GM19372 (cell line): ENCODE results near the gene GZMH.
"Not testable (repeated sequence)": the region's sequence is repeated elsewhere in the genome, so short reads cannot be mapped to it uniquely, and the experiment has no call there.

Source experiments
- ATAC-seq: cut with Tn5 transposase; IDR thresholded peaks from one replicate; pipeline ENCODE4 v1.9.1; 2021; ENCODE audit warnings: mild to moderate bottlenecking, low read depth, moderate library complexity; ENCODE audit not compliant: unreplicated experiment

The GZMH gene, protein sequence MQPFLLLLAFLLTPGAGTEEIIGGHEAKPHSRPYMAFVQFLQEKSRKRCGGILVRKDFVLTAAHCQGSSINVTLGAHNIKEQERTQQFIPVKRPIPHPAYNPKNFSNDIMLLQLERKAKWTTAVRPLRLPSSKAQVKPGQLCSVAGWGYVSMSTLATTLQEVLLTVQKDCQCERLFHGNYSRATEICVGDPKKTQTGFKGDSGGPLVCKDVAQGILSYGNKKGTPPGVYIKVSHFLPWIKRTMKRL

DNA sequence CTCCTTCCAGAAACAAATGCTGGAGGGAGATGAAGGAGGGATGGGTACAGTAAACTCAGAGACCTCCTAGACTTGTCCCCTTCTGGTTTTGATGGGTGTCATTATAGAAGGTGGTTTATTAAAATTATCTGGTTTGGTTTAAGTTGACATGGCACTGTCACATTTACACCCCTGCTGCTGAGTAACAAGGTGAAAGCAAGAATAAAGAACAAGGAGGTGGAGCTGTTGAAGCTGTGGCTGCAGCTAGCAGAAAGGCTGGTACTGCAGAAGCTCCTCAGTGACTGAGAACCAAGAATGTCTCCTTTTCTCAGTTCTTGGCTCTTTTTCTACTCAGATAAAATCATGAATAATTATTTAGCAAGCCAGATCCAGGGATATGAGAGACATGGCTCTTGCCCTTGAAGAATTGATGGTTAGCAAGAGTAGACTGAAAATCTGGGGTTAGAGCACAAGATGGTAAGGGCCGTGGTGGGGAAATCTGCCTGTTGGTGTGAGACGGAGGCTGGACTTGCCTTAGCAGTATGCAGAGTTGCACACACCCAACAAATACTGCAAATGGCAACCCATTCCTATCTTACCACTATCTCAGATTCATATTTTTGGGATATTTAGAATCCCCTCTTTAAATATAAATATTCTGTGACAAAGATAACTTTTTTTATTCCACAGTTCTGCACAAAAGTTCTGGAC lies at the start of gene GZMH:
Gene GZMH, minus strand, starts transcription at position 31 of the 690 bp plus-strand sequence. CDS start 72 bp downstream, outside the sequence.
- ATAC-seq, result no peak

DNA sequence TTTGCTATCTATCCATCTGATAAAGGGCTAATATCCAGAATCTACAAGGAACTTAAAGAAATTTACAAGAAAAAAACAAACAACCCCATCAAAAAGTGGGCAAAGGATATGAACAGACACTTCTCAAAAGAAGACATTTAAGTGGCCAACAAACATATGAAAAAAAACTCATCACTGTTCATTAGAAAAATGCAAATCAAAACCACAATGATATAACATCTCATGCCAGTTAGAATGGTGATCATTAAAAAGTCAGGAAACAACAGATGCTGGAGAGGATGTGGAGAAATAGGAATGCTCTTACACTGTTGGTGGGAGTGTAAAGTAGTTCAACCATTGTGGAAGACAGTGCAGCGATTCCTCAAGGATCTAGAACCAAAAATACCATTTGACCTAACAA lies 38.9 kb upstream of the GZMH start:
- not testable (repeated sequence) for ATAC-seq

DNA sequence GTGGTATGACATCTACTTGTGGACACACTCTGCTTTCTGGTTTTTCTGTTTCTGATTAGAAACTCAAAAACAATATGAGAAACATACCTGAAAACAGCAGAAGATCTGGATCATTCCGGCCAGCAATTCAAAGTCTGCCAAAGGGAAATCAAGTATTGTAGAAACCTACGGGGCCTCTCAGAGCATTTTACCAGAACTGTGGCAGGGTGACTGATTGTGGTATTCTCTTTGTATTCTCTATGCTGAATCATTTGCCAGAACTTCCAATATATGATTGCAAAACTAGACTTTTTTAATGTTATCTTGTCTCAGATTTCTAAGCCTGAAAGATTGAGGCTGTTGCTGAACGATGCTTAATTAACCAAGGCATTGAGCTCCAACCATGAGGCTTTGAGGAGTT lies 30.4 kb upstream of the GZMH start:
- no peak for ATAC-seq

DNA sequence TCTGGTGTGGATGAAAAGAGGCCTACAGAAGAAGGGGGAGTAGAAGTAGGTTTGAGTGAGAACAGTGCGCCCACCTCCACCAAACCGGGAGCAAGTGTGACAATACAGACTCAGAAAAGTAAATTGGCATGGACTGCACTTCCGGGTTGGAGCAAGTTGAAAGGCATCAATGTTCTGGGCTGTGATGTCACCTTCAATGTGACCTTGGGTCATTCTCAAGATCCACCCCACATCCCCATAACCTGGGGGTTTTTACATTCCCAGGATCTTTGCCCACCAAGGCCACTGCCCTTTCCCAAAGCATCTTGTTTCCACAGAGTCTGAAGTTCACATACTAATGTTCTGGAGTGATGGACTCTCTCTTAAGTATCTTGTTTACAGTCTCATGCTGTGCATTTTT lies 29.8 kb upstream of the GZMH start:
- ATAC-seq, result no peak

DNA sequence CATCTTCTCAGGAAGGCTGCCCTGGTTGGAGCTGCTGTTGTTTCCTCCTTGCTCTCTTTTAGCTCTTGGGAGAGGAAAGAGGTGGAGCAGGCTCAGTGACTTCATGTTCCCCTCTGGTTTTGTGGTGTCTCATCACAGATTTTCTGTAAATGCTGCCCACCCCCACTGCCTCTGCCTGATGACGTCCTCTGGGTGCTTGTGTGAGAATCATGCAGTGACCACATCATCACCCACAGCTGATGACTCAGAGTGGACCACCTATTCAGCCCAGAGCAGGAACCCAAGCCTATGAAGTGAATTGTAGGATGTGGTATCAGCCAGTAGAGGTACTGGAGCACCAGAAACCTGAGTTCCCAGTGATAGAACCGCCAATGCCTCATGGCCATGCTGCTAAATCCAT lies 24.7 kb upstream of the GZMH start, which contains the start of gene GZMB:
Gene GZMB, minus strand, starts transcription at position 33 of the 400 bp plus-strand sequence. Its CDS starts 30 bp downstream, at position 3.
- no peak for ATAC-seq

DNA sequence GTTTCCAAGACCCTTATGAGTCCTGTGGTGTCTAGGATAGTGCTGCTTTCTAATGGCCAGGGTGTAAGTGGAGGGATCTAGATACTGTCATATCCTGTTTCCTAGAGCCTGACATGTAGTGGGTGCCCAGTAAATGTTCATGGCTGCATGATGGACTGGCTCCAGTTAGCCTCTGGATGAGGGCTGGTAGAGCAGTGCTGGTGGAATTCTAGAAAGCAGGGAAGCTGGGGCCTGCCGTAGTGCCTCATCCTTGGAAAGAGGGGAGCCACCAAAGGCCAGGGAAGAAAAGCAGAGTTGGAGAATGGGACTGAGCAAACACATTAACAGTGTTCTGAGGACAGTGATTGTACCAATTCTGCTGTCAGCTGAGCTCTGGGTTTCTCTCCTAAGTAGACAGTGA lies 23.9 kb upstream of the GZMH start:
- ATAC-seq, result no peak

DNA sequence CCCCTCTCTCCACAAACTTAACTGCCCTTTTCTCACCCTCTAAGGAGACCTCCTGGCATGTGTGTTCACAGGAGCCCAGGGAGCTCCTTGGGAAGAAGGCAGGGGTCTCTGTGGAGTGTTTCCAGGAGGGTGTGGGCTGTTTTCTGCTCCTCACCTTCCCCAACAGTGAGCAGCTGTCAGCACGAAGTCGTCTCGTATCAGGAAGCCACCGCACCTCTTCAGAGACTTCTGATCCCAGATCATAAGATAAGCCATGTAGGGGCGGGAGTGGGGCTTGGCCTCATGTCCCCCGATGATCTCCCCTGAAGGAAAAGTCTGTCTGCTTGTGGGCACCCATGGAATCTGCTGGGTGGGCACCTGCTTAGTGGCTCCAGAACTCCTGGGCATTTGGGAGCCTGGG lies 23.3 kb upstream of the GZMH start:
- no peak for ATAC-seq

DNA sequence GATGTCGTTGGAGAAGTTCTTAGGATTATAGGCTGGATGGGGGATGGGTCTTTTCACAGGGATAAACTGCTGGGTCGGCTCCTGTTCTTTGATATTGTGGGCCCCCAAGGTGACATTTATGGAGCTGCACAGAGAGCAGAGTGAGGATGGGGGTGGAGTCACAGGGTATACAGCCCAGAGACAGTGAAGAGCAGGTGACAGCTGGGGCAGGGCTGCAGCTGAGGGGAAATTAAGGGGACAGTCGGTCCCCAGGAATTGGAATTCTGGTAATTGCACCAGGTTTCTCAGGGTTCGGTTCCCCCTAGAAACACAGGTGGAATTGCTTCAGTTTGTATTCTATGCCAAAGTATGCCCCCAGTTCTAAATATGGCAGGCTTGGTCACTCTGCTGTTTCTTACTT lies 22.9 kb upstream of the GZMH start:
- ATAC-seq, result no peak

DNA sequence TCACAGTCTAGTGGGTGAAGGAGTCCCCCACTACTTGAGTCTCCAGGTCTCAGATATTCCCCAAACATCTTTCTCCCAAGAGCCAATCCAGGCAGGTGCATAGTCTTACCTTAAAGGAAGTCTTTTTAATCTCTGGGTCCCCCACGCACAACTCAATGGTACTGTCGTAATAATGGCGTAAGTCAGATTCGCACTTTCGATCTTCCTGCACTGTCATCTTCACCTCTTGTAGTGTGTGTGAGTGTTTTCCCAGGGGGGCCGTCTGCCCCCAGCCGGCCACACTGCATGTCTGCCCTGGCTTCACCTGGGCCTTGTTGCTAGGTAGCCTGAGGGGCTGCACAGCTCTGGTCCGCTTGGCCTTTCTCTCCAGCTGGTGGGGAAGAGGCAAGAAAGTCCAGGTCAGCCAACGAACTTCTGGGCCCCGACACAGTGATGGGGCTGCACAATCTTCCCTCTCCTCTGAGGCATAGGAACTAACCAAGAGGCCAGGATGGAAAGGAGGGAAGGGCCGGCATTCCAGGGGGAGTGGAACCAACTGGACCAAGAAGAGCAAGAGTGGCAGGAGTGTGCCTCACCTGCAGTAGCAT lies 22.4 kb upstream of the GZMH start:
- ATAC-seq, result no peak

DNA sequence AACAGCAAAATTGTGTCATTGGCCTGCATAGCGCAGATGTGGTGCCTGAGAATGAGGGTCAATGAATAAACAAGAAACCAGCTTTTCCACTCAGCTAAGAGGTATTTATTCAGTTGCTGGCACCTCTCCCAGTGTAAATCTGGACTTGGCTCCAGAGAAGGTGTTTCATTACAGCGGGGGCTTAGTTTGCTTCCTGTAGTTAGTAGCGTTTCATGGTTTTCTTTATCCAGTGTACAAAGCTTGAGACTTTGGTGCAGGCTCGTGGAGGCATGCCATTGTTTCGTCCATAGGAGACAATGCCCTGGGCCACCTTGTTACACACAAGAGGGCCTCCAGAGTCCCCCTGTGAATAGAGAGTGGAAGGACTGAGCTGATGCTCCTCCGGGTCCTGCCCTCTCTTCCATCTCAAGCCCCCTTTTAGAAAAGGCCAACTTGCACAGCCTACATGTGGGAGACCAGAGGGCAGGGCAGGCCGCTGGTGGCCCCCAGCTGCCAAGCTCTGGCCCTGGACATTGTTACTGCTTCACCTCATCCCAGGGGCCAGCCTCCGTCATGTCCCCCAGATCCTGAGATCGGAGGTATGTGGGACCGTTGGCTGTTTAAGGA lies 21.5 kb upstream of the GZMH start:
- ATAC-seq, result no peak

DNA sequence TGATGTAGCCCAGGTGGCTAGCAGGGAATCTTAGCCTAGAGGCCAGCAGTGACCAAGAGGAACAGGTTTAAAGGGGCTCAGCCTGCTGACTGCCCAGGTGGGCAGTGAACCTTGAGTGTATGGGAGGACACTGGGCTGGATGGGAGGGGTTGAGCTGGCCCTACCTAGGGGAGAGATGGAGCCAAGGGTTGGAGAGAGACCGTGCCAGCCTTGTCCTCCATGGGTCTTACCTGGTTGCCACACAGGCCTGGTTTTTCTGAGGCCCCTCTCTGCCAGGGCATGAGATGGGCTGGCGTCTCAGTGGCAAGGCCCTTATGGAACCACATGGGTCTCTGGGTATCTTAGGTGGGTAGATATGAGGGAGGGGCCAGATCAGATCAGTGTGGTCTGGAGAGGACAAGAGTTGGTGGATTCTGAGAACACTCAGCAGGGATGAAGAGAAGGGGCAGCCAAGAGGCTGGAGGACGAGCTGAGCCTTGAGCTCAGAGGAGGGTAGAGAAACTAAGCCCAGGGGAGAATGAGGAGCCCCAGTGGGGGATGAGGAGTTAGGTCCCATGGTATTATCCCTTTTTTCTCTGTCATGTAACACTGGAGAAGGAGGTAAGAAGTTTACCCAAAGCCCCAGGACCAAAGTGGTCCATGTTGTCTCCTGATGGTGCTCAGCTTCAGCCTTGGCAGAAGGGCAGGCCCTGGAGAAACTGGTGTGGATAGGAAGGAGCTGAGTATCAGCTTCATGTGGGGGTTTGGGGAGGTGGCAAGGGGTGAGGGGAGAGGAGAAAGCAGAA lies 20.8 kb upstream of the GZMH start:
- ATAC-seq, result no peak

DNA sequence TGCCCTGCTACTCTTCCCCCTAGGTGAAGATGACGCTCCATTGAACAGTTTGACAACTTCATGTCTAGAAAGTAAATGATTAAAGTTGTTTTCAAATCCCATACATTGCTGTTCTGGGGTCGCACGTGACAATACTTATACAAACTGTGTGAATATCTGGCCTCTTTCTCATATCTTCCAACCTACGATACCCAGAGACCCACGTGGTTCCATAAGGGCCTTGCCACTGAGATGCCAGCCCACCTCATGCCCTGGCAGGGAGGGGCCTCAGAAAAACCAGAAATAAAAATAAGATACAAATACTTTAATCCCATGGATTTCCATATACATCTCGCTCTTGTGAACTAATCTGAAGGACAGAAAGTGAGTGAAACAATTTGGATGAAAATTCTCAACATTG lies 20.0 kb upstream of the GZMH start:
- no peak for ATAC-seq

DNA sequence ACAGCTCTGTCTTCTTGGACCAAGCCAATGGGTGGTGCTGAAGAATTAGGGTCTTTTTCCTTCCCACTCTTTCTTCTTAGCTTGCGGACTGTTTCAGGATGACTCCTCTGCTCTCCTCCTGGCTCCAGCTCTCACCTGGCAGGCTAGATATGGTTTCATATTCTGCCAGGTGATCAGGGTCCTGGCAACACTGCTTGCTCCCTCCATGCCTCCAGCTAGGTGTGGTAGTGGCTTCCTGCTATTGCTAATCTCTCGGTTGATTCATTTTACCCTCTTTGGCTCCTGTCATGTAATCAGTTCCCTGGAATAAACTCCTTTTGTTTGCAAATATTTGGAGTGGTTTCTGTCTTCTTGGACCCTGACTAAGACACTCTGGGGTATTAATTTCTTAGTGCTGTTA lies 4.3 kb upstream of the GZMH start:
- no peak for ATAC-seq

DNA sequence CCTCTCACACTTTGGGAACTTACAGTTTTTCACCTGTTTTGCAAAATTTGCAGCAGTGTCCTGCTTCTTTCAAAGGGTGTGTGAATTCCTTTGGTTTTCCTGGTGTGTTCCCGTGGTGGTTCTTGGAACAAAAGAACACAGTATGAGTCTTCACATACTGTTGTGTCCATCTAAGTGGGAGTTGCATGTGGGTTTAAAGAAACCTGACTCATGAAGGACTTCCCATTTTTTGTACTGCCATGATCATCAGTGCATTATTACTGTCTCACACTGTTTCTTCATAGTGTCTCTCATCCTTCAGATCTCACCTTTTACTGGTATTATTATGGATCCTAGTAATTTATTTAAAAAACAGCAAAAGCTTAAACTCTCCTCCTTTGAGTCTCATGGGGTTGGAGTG lies 3.8 kb upstream of the GZMH start:
- no peak for ATAC-seq

DNA sequence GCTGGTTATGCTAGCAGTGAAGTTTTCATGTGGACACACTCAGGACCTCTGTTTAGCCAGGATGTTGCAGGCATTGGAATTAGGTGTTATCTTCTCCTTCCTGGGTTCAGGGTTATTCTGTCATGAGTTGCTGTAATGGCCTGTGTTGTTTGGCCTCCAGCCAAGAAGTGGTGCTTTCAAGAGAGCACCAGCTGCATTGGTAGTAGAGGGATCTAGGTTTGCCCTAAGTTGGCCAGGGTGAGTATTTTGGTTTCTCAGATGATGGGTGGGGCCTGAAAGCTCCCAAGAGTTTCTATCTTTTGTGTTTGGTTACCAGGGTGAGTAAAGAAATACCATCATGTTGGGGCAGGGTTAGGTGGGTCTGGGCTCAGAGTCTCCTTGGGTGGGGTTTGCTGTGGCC lies 2.7 kb upstream of the GZMH start:
- no peak for ATAC-seq

DNA sequence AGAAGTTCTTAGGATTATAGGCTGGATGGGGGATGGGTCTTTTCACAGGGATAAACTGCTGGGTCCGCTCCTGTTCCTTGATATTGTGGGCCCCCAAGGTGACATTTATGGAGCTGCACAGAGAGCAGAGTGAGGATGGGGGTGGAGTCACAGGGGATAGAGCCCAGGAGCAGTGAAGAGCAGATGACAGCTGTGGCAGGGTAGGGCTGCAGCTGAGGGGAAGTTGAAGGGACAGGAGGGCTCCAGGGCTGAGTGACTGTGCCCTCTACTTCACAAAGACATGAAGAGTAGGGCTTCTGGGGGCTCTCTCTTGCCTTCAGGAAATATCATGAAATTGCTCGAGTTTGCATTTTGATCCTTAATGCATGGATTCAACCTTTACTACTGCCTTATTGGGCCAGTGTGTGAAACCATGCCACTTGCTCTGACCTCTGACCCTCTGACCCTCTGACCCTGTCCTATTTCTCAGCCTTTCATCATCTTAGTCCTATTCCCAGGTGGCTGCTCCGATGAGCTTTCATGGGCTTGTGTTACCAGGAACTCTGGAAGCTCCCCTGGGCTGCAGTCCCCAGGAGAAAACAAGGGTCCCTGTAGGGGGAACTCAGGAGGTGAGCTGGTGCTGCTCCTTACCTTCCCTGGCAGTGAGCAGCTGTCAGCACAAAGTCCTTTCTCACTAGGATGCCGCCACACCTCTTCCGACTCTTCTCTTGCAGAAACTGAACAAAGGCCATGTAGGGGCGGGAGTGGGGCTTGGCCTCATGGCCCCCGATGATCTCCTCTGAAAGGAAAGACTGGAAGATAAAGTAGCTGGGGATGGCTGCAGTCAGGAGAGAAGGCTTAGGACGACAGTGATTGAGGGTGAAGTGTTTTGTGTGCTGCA lies 1.6 kb downstream of the GZMH start:
- no peak for ATAC-seq

DNA sequence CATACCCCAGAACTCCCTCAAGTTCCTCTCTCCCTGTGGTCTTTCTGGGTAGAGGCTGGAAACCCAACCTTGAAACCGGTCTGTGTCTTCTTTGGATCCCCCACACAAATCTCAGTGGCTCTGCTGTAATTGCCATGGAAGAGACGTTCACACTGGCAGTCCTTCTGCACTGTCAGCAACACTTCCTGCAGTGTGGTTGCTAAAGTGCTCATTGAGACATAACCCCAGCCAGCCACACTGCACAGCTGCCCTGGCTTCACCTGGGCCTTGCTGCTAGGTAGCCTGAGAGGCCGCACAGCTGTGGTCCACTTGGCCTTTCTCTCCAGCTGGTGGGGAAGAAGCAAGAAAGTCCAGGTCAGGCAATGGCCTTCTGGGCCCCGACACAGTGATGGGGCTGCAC lies 2.4 kb downstream of the GZMH start:
- ATAC-seq, result no peak

DNA sequence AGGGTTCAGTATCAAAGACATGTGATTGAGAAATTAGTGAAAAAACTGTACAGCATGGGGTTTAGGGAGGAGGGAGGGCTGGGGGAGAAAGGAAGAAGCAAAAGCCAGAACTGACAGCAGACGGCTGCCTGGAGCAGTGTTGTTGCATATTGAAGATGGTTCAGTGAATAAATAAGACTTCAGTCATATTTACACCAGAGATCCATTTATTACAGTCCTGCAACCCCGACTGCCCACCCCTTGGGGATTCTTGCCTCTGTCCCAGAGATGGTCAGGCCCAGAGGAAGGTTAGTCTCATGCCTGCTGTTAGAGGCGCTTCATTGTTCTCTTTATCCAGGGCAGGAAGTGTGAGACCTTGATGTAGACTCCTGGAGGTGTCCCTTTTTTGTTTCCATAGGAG lies 3.2 kb downstream of the GZMH start:
- ATAC-seq, result no peak

DNA sequence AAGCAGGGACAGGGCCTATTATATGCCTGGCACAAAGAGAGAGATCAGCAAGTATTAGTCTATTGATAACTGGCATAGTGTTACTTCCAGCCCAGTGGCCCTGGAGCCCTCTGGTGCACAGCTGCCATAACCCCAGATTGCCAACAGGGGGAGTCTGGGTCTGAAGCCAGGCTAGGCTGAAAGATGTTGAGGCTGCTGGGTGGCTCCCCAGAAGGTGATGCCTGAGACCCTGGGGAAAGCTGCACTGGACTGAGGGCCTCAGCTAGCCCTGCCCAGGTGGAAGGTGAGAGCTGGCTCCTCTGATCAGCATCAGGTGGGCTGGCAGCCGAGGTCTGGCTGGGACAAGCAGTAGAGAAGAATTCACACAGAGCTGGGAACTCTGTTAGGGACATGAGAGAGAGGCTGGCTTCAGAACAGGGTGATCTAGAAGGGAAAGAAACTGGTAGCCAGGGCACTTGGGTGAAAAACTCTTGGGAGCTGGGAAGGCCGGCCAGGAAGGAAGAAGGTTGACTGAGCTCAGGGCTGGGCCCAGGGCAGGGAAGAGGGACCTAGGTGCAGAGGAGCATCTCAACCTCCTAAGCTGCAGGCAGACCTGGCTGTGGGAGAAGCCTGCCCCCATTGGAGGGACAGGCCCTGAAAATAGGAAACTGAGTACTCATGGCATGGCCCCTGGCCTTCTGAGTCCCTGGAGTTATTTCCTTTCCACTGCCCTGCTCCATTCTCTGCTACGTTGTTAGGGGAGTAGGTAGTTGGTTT lies 3.9 kb downstream of the GZMH start:
- ATAC-seq, result peak; percentile 85
